PFSK-1 (cell line): ENCODE results near the gene COL2A1.

ENCODE experiments used
- FOXP2 ChIP-seq: optimal IDR thresholded peaks from 2 replicates; pipeline ENCODE3; 2011; ENCODE audit warnings: borderline replicate concordance, control low read depth, inconsistent platforms; ENCODE audit not compliant: insufficient read depth; ENCODE audit errors: extremely low read length, extremely low read depth
- POLR2AphosphoS5 ChIP-seq: IDR thresholded peaks from 2 replicates; pipeline ENCODE4 v1.6.1; 2012; ENCODE audit warnings: low read depth, mild to moderate bottlenecking, control low read depth, low read length, moderate library complexity
- REST ChIP-seq, 2 experiments: IDR thresholded peaks; 2 replicates each; pipeline versions ENCODE4 v1.6.1 to v1.8.0; 2011 to 2012; ENCODE audit warnings: low read depth in 2 of 2, low read length in 2 of 2, control low read depth in 1 of 2, inconsistent platforms in 1 of 2, mild to moderate bottlenecking in 1 of 2, moderate library complexity in 1 of 2; ENCODE audit not compliant: insufficient read depth in 1 of 2
- SIN3A ChIP-seq: IDR thresholded peaks from 2 replicates; pipeline ENCODE4 v1.6.1; 2012; ENCODE audit warnings: mild to moderate bottlenecking, low read length, moderate library complexity, borderline replicate concordance; ENCODE audit not compliant: insufficient read depth
- TAF1 ChIP-seq: IDR thresholded peaks from 2 replicates; pipeline ENCODE4 v1.6.1; 2012; ENCODE audit warnings: low read length, control low read depth, borderline replicate concordance; ENCODE audit not compliant: insufficient read depth

COL2A1 gene

GRCh38 chr12:47941871-47942613, 62.2 kb downstream of the COL2A1 start:
- TF ChIP-seq TAF1 (no peak), FOXP2 (no peak), POLR2AphosphoS5 (no peak), REST (IDR thresholded peaks at IDR 0.05; ENCODE audit: insufficient read depth in 1 of 2, low read depth in 2 of 2, low read length in 2 of 2) (no peak), SIN3A (no peak)

- TF ChIP-seq SIN3A, result no peak
- no peak for TF ChIP-seq REST (IDR thresholded peaks at IDR 0.05; ENCODE audit: insufficient read depth in 1 of 2, low read depth in 2 of 2, low read length in 2 of 2)
- no peak for TF ChIP-seq FOXP2
- TF ChIP-seq POLR2AphosphoS5, result no peak
- TF ChIP-seq TAF1, result no peak
Measured at GRCh38 chr12:47941475-47941780, 62.8 kb downstream of the COL2A1 start.

GRCh38 chr12:47940773-47941474, 63.4 kb downstream of the COL2A1 start:
- no peak for TF ChIP-seq SIN3A
- TF ChIP-seq TAF1, result no peak
- TF ChIP-seq FOXP2, result no peak

GRCh38 chr12:47939009-47939601, 65.2 kb downstream of the COL2A1 start:
- TF ChIP-seq SIN3A (no peak), POLR2AphosphoS5 (no peak), REST (IDR thresholded peaks at IDR 0.05; ENCODE audit: insufficient read depth in 1 of 2, low read depth in 2 of 2, low read length in 2 of 2) (no peak), TAF1 (no peak), FOXP2 (no peak)

GRCh38 chr12:47938594-47938993, 65.7 kb downstream of the COL2A1 start:
- TF ChIP-seq REST (IDR thresholded peaks at IDR 0.05; ENCODE audit: insufficient read depth in 1 of 2, low read depth in 2 of 2, low read length in 2 of 2) (no peak), TAF1 (no peak), POLR2AphosphoS5 (no peak), FOXP2 (no peak), SIN3A (no peak)
